Upper lobe of right lung (tissue), 1 donor: Measurements from ENCODE around the gene RNF13. TPM values are rescaled to one million over a fixed set of nuclear protein-coding genes. Genes with fewer than 3 reads are reported as not detected.

Experiments
- ATAC-seq: fragments of 200-7000 bp; cut with Tn5 transposase; one replicate; pipeline ENCODE4 v1.9.1; 2020; ENCODE audit warnings: mild to moderate bottlenecking, moderate library complexity
- DNase-seq: peaks from one replicate; pipeline ENCODE4 v3.0.0-alpha.2; 2020
- H3K27ac ChIP-seq: fragments of 200-600 bp; one replicate; pipeline ENCODE4 v1.8.0; 2022
- H3K27me3 ChIP-seq: fragments of 200-600 bp; one replicate; pipeline ENCODE4 v1.8.0; 2022; ENCODE audit warnings: mild to moderate bottlenecking
- H3K36me3 ChIP-seq: fragments of 200-600 bp; one replicate; pipeline ENCODE4 v1.8.0; 2022
- H3K4me1 ChIP-seq: fragments of 200-600 bp; one replicate; pipeline ENCODE4 v1.8.0; 2022
- H3K4me3 ChIP-seq: fragments of 200-600 bp; one replicate; pipeline ENCODE4 v1.8.0; 2022; ENCODE audit warnings: mild to moderate bottlenecking
- H3K9me3 ChIP-seq: fragments of 200-600 bp; one replicate; pipeline ENCODE4 v1.8.0; 2022
- CTCF ChIP-seq: fragments of 200-600 bp; IDR thresholded peaks from one replicate; pipeline ENCODE4 v1.8.0; 2022; ENCODE audit warnings: antibody characterized with exemption
- intact Hi-C: fragments of 100-400 bp; cut with DNase I; formaldehyde crosslinking; loops from one replicate; pipeline ENCODE4 v1.11.0; 2022
- total RNA-seq: library from RNA; stranded (reverse); fragmentation: NEBNext Ultra II Directional; extraction: Animal tissue kit (Norgen Biotek cat#: 25700); gene quantifications from one replicate; pipeline ENCODE4 v1.2.1, GENCODE V29; 2021
- donor health status: DM: no; HTN: yes; CAD: no; lungs with severe emphysema.

The RNF13 gene
- total RNA-seq, 1 donor from 2014 or later = 136 TPM

DNA sequence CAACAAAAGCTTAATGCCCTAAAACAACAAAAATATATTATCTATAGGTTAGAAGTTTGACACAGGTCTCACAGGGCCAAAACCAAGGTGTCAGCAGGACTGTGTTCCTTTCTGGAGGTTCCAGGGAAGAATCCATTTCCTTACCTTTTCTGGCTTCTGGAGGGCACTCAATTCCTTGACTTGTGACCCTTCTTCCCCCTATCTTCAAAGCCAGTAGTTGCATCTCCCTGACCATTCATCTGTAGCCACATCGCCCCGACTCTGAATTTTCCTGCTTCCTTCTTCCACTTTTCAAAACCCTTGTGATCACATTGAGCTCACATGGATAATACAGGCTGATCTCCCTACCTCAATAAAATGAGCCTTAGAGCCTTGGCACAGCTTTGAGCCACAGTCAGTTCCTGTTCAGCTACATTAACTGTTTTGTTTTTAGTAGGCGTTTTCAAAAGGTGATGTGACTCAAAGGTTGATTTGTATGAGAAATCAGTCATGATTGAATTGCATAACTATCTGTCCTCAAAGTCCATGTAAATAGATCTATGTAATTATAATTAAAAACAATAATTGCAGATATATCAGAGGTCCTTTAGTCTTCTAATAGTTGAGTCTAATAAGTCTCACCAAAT lies 145.3 kb downstream of the RNF13 start:
- H3K27ac ChIP-seq = no peak overlapping the region
- no peaks in the 10 kb centered on the region for H3K27me3 ChIP-seq
- DNase-seq (no peak), ATAC-seq (no peak)
- intact Hi-C loops = no loop called here
- no peak overlapping the region for H3K4me3 ChIP-seq
- H3K9me3 ChIP-seq = no peaks in the 10 kb centered on the region
- no peaks in the 10 kb centered on the region for H3K4me1 ChIP-seq
- H3K36me3 ChIP-seq = no peaks in the 10 kb centered on the region
- TF ChIP-seq CTCF = no peak

DNA sequence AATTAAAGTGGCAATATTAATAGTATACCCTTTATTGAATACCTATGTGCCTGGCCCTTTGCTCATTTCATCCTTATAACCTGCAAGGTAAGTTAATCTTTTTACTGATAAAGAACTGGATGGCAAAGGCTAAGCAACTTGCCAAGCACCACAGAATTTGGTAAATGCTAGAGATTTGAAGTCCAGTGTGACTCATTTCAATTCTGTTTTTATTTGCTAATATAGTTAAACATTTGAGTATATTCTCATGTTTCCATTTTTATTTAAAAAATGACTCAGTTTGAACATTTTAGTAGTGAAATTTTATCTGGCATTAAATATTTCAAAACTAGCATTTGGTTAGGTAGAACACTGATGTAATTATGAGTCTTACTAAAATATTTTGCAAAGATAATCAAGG lies 146.4 kb downstream of the RNF13 start:
- Histone ChIP-seq H3K9me3 (no peaks in the 10 kb centered on the region), H3K27ac (no peak overlapping the region), H3K27me3 (no peaks in the 10 kb centered on the region), H3K36me3 (no peaks in the 10 kb centered on the region), H3K4me3 (no peak overlapping the region), H3K4me1 (no peaks in the 10 kb centered on the region)
- no peak for ATAC-seq
- no peak for DNase-seq
- TF ChIP-seq CTCF = no peak
- intact Hi-C loops = no loop called here

GRCh38 chr3:149963485-149963884 lies 150.5 kb downstream of the RNF13 start:
- Histone ChIP-seq H3K4me3 (no peak overlapping the region), H3K36me3 (no peaks in the 10 kb centered on the region), H3K27me3 (no peaks in the 10 kb centered on the region), H3K4me1 (no peaks in the 10 kb centered on the region), H3K9me3 (no peaks in the 10 kb centered on the region), H3K27ac (no peak overlapping the region)
- ATAC-seq = no peak
- TF ChIP-seq CTCF = no peak
- DNase-seq = no peak
- intact Hi-C loops = loop anchor here (10.0 kb wide), 1 partner anchor 221 kb away; no protein-coding TSS in a partner anchor

- H3K4me1 ChIP-seq = peaks cover 3% of the 10 kb centered on the region
- H3K27me3 ChIP-seq = no peaks in the 10 kb centered on the region
- TF ChIP-seq CTCF = no peak
- no peak for DNase-seq
- intact Hi-C loops = loop anchor here (10.0 kb wide), 1 partner anchor 221 kb away; no protein-coding TSS in a partner anchor
- ATAC-seq = no peak
- no peaks in the 10 kb centered on the region for H3K9me3 ChIP-seq
- no peak overlapping the region for H3K27ac ChIP-seq
- no peaks in the 10 kb centered on the region for H3K36me3 ChIP-seq
- H3K4me3 ChIP-seq = no peak overlapping the region
Measured at GRCh38 chr3:149964291-149964690, 151.3 kb downstream of the RNF13 start.

GRCh38 chr3:149965278-149965677 lies 152.3 kb downstream of the RNF13 start:
- DNase-seq = no peak
- H3K36me3 ChIP-seq = no peaks in the 10 kb centered on the region
- no peaks in the 10 kb centered on the region for H3K9me3 ChIP-seq
- H3K4me3 ChIP-seq = no peak overlapping the region
- no peaks in the 10 kb centered on the region for H3K27me3 ChIP-seq
- no peak for ATAC-seq
- no peak overlapping the region for H3K27ac ChIP-seq
- intact Hi-C loops = loop anchor here (10.0 kb wide), 1 partner anchor 220 kb away; no protein-coding TSS in a partner anchor
- TF ChIP-seq CTCF = no peak
- peaks cover 9% of the 10 kb centered on the region for H3K4me1 ChIP-seq
